IMR-90 (cell line): ENCODE results near the gene ANKRD40. TPM values are rescaled to one million over a fixed set of nuclear protein-coding genes. Genes with fewer than 3 reads are reported as not detected.

Experiments
- ATAC-seq: fragments of 200-7000 bp; cut with Tn5 transposase; 2 replicates; pipeline ENCODE4 v1.9.1; 2020; ENCODE audit warnings: low read depth, mild to moderate bottlenecking, moderate library complexity
- BruUV-seq: library from RNA; stranded (reverse); fragments of 400-500 nt; replicated peaks from 2 replicates; lab custom pipeline; 2021; lab: Mats Ljungman, UMichigan
- CTCF ChIA-PET: fragments of 300-600 bp; formaldehyde crosslinking; extraction: SDS; loops from one replicate; lab custom pipeline; 2021; ENCODE audit warnings: antibody characterized with exemption; lab: Yijun Ruan, JAX
- POLR2A ChIA-PET: fragments of 300-600 bp; sonication (Branson Sonifier 250); formaldehyde crosslinking; loops from one replicate; lab custom pipeline; 2022; ENCODE audit warnings: antibody characterized with exemption; ENCODE audit not compliant: unreplicated experiment; lab: Charles Lee
- DNase-seq: peaks from one replicate; pipeline ENCODE4 v3.0.0; 2013
- H2AFZ ChIP-seq: replicated peaks from 2 replicates; pipeline ENCODE3; 2013; ENCODE audit warnings: low read length, mild to moderate bottlenecking; ENCODE audit not compliant: poor library complexity
- H2AK5ac ChIP-seq: 2 replicates; pipeline ENCODE4 v1.6.1; 2013; ENCODE audit warnings: low read depth, low read length, inconsistent platforms
- H2AK9ac ChIP-seq: replicated peaks from 2 replicates; pipeline ENCODE3; 2013; ENCODE audit warnings: mild to moderate bottlenecking, low read depth, low read length, moderate library complexity; ENCODE audit not compliant: poor library complexity
- H2BK120ac ChIP-seq: 2 replicates; pipeline ENCODE4 v1.6.1; 2013; ENCODE audit warnings: low read depth, low read length, inconsistent platforms
- H2BK15ac ChIP-seq: 3 replicates; pipeline ENCODE4 v1.6.1; 2013; ENCODE audit warnings: low read depth, low read length, inconsistent platforms
- H2BK20ac ChIP-seq: 2 replicates; pipeline ENCODE4 v1.6.1; 2013; ENCODE audit warnings: low read depth, mild to moderate bottlenecking, inconsistent platforms, low read length, moderate library complexity
- H2BK5ac ChIP-seq: 2 replicates; pipeline ENCODE4 v1.6.1; 2013; ENCODE audit warnings: mild to moderate bottlenecking, low read depth, low read length, inconsistent platforms; ENCODE audit not compliant: poor library complexity, severe bottlenecking
- H3K14ac ChIP-seq: replicated peaks from 2 replicates; pipeline ENCODE4 v1.6.1; 2013; ENCODE audit warnings: low read depth, low read length, inconsistent platforms
- H3K18ac ChIP-seq: 2 replicates; pipeline ENCODE4 v1.6.1; 2013; ENCODE audit warnings: low read depth, low read length, control low read depth
- H3K23ac ChIP-seq: 2 replicates; pipeline ENCODE4 v1.6.1; 2013; ENCODE audit warnings: low read depth, low read length, inconsistent platforms
- H3K27ac ChIP-seq: 2 replicates; pipeline ENCODE4 v1.5.1; 2013; ENCODE audit warnings: mild to moderate bottlenecking, control low read depth, low read length; ENCODE audit not compliant: insufficient read depth
- H3K27me3 ChIP-seq: 2 replicates; pipeline ENCODE4 v1.6.1; 2013; ENCODE audit warnings: low read length; ENCODE audit not compliant: control insufficient read depth, insufficient read depth
- H3K36me3 ChIP-seq: 2 replicates; pipeline ENCODE4 v1.6.1; 2013; ENCODE audit warnings: low read length, mixed read lengths; ENCODE audit not compliant: control insufficient read depth, insufficient read depth
- H3K4ac ChIP-seq: 2 replicates; pipeline ENCODE4 v1.6.1; 2013; ENCODE audit warnings: low read depth, low read length, inconsistent platforms
- H3K4me1 ChIP-seq: 2 replicates; pipeline ENCODE4 v1.6.1; 2013; ENCODE audit warnings: low read length, mixed read lengths; ENCODE audit not compliant: control insufficient read depth, insufficient read depth
- H3K4me2 ChIP-seq: 2 replicates; pipeline ENCODE4 v1.6.1; 2013; ENCODE audit warnings: low read depth, mild to moderate bottlenecking, control low read depth, low read length, moderate library complexity
- H3K4me3 ChIP-seq: 2 replicates; pipeline ENCODE4 v1.5.1; 2013; ENCODE audit warnings: low read depth, mild to moderate bottlenecking, control low read depth, low read length, moderate library complexity; ENCODE audit not compliant: insufficient read depth
- H3K56ac ChIP-seq: 2 replicates; pipeline ENCODE4 v1.6.1; 2013; ENCODE audit warnings: low read length, inconsistent platforms; ENCODE audit not compliant: insufficient read depth; ENCODE audit errors: extremely low read depth
- H3K79me1 ChIP-seq, 2 experiments: 2 replicates each; pipeline ENCODE4 v1.6.1; 2013; ENCODE audit warnings: low read length in 2 of 2, inconsistent platforms in 1 of 2, low read depth in 1 of 2
- H3K9ac ChIP-seq: 2 replicates; pipeline ENCODE4 v1.6.1; 2013; ENCODE audit warnings: low read depth, low read length, control low read depth
- H3K9me1 ChIP-seq: 2 replicates; pipeline ENCODE4 v1.6.1; 2013; ENCODE audit warnings: low read length, inconsistent platforms; ENCODE audit not compliant: insufficient read depth
- H3K9me3 ChIP-seq: 2 replicates; pipeline ENCODE4 v1.6.1; 2013; ENCODE audit warnings: low read length; ENCODE audit not compliant: control insufficient read depth, insufficient read depth
- H4K20me1 ChIP-seq: 2 replicates; pipeline ENCODE4 v1.6.1; 2013; ENCODE audit warnings: low read length, inconsistent platforms; ENCODE audit not compliant: insufficient read depth
- H4K5ac ChIP-seq: 2 replicates; pipeline ENCODE4 v1.6.1; 2013; ENCODE audit warnings: mild to moderate bottlenecking, low read depth, low read length, control low read depth
- H4K8ac ChIP-seq, 2 experiments: 2 replicates each; pipeline ENCODE4 v1.6.1; 2013; ENCODE audit warnings: low read depth in 2 of 2, low read length in 2 of 2, control low read depth in 1 of 2, inconsistent platforms in 1 of 2
- H4K91ac ChIP-seq: 2 replicates; pipeline ENCODE4 v1.6.1; 2013; ENCODE audit warnings: low read depth, low read length, inconsistent platforms; ENCODE audit not compliant: insufficient read depth
- BHLHE40 ChIP-seq: fragments of 150-350 bp; IDR thresholded peaks from 2 replicates; pipeline ENCODE4 v1.6.1; 2016; ENCODE audit warnings: mild to moderate bottlenecking, low read depth, low read length
- CEBPB ChIP-seq: IDR thresholded peaks from 2 replicates; pipeline ENCODE4 v1.6.1; 2012; ENCODE audit warnings: low read depth, low read length, improper control_type of control experiment
- CHD1 ChIP-seq: IDR thresholded peaks from 2 replicates; pipeline ENCODE4 v1.6.1; 2012; ENCODE audit warnings: low read depth, low read length, improper control_type of control experiment
- CTCF ChIP-seq: conservative IDR thresholded peaks from 2 replicates; pipeline ENCODE4 v1.5.1; 2012; ENCODE audit warnings: mild to moderate bottlenecking, low read depth, low read length, improper control_type of control experiment
- FOS ChIP-seq: fragments of 150-350 bp; IDR thresholded peaks from 2 replicates; pipeline ENCODE4 v1.6.1; 2016; ENCODE audit warnings: low read depth, low read length
- MAFK ChIP-seq: IDR thresholded peaks from 2 replicates; pipeline ENCODE4 v1.6.1; 2012; ENCODE audit warnings: low read depth, low read length, improper control_type of control experiment
- MAZ ChIP-seq: IDR thresholded peaks from 2 replicates; pipeline ENCODE4 v1.6.1; 2012; ENCODE audit warnings: low read depth, mild to moderate bottlenecking, low read length, improper control_type of control experiment, moderate library complexity, borderline replicate concordance
- MXI1 ChIP-seq: IDR thresholded peaks from 2 replicates; pipeline ENCODE4 v1.6.1; 2012; ENCODE audit warnings: low read depth, mild to moderate bottlenecking, low read length, moderate library complexity, borderline replicate concordance
- RAD21 ChIP-seq: IDR thresholded peaks from 2 replicates; pipeline ENCODE4 v1.6.1; 2012; ENCODE audit warnings: low read length, improper control_type of control experiment
- RFX5 ChIP-seq: IDR thresholded peaks from 2 replicates; pipeline ENCODE4 v1.8.0; 2012; ENCODE audit warnings: low read depth, mild to moderate bottlenecking, low read length, moderate library complexity
- SMC3 ChIP-seq: fragments of 150-350 bp; IDR thresholded peaks from 2 replicates; pipeline ENCODE4 v1.6.1; 2016; ENCODE audit warnings: low read depth, mild to moderate bottlenecking, antibody characterized with exemption, low read length, moderate library complexity
- USF2 ChIP-seq: fragments of 150-350 bp; IDR thresholded peaks from 2 replicates; pipeline ENCODE4 v1.6.1; 2017; ENCODE audit warnings: mild to moderate bottlenecking, antibody characterized with exemption, low read length, low read depth
- WGBS, 2 experiments: methylation state at CpG; one replicate each; pipeline versions ENCODE4 v1.1.5 to v1.1.7; 2013; ENCODE audit warnings: missing lambda C conversion rate in 2 of 2; ENCODE audit not compliant: insufficient read length in 1 of 2; ENCODE audit errors: extremely low coverage in 2 of 2; 5-methylcytosine and 5-hydroxymethylcytosine counted together
- dilution Hi-C: fragments of 300-500 bp; cut with HindIII; formaldehyde crosslinking; loops from one replicate; pipeline ENCODE4 v1.14.3; 2018; ENCODE audit warnings: low sequenced_read_pairs; ENCODE audit not compliant: unreplicated experiment
- in situ Hi-C: fragments of 300-500 bp; cut with MboI; formaldehyde crosslinking; loops from 3 replicates; pipeline ENCODE4 v1.14.3; 2019; ENCODE audit warnings: low sequenced_read_pairs, inconsistent platforms, mixed read lengths
- intact Hi-C: fragments of 100-400 bp; cut with micrococcal nuclease; formaldehyde crosslinking; loops from 2 replicates; pipeline ENCODE4 v1.10.0; 2022
- polyA plus RNA-seq, 3 experiments: library from polyadenylated mRNA; depleted of rRNA; stranded (reverse); fragments of >200 nt; gene quantifications; 2 replicates each; pipeline ENCODE4 v1.2.3, GENCODE V29; 2012; ENCODE audit warnings: low replicate concordance in 1 of 3
- total RNA-seq: library from RNA; depleted of rRNA; stranded (reverse); fragments of >200 nt; gene quantifications from 2 replicates; pipeline ENCODE4 v1.2.3, GENCODE V29; 2012

ANKRD40 gene
- total and polyA plus RNA-seq, 2 of the 4 experiments (the other 2 are of a cell fraction): 23.4 to 35.8 TPM

DNA sequence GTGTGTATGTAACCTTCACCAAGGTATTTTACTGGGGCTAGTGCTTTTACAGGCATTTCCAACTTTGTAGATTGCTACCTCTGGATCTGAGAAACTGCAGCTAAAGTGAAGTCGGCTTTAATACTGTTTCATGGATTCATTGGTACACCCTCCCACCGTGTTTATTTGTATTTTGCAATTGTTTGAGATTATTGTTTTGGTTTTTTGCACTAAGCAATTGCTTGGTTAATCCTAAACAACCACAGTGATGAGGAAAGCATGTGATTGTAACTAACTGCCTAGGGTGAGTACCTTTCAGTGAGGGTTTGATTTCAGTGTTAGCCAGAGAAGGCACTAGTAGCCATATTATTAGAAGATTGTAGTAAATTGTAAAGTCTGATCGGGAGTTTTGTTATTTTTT is 15.0 kb upstream of the ANKRD40 start:
- Histone ChIP-seq H2BK5ac (no peak overlapping the region), H4K91ac (no peak overlapping the region), H4K20me1 (peaks cover 79% of the 10 kb centered on the region), H3K27ac (no peak overlapping the region), H3K56ac (no peak overlapping the region), H3K79me1 (peaks cover 0 to 30% of the 10 kb centered on the region in 2 experiments; a peak in 2 of 4 replicates), H3K18ac (no peak overlapping the region), H2BK20ac (no peak overlapping the region), H2AK5ac (no peak overlapping the region), H3K4me3 (no peak overlapping the region), H2AFZ (no peak overlapping the region), H3K14ac (no peak overlapping the region), H3K4me2 (peak overlapping the region; percentile 33; the same call in 1 of the 2 replicates), H2AK9ac (no peak overlapping the region), H2BK120ac (no peak overlapping the region), H3K27me3 (no peaks in the 10 kb centered on the region), H4K8ac (no peak overlapping the region), H3K9me1 (peaks cover 8% of the 10 kb centered on the region), H4K5ac (no peak overlapping the region), H3K9me3 (no peaks in the 10 kb centered on the region), H3K23ac (peak overlapping the region; percentile 41; the same call in 1 of the 2 replicates), H3K36me3 (0 out of 2 replicates have a peak, but pooled peaks cover 3% of the 10 kb centered on the region), H3K4ac (no peak overlapping the region), H3K9ac (no peak overlapping the region), H3K4me1 (peaks cover 2% of the 10 kb centered on the region; the same call in 1 of the 2 replicates), H2BK15ac (no peak overlapping the region)
- ChIA-PET POLR2A (no interaction called here), CTCF (no interaction called here)
- 100% methylated on average over 1 of the region's 3 CpGs; no CpG with 5 or more reads in 1 of the 2 experiments for WGBS, 2 experiments
- TF ChIP-seq USF2 (no peak), MAZ (no peak), MAFK (no peak), BHLHE40 (no peak), CHD1 (no peak), FOS (no peak), SMC3 (no peak), RAD21 (no peak), CTCF (no peak), CEBPB (no peak), MXI1 (no peak), RFX5 (no peak)
- DNase-seq: no peak
- in situ Hi-C loops: no loop called here
- intact Hi-C loops: no loop called here
- no TSS peak for BruUV-seq
- dilution Hi-C loops: no loop called here
- no peak for ATAC-seq
